Liver (tissue), 9 donors: ENCODE results near the gene BARX2. TPM values are rescaled to one million over a fixed set of nuclear protein-coding genes. Genes with fewer than 3 reads are reported as not detected.

Source experiments
- DNase-seq: peaks from one replicate; pipeline ENCODE4 v3.0.0-alpha.2; 2017; ENCODE audit warnings: low spot score
- H3K27ac ChIP-seq, 2 donors: one replicate each; pipeline ENCODE4 v1.7.0; 2013; ENCODE audit warnings: inconsistent platforms in 2 of 2, low read length in 2 of 2, control low read depth in 1 of 2, low read depth in 1 of 2, mild to moderate bottlenecking in 1 of 2
- H3K27me3 ChIP-seq, 4 donors: one replicate each; pipeline versions ENCODE4 v1.6.1 to v1.7.0; 2013; ENCODE audit warnings: low read length in 3 of 4, inconsistent platforms in 1 of 4, mild to moderate bottlenecking in 1 of 4, moderate library complexity in 1 of 4; ENCODE audit not compliant: control insufficient read depth in 4 of 4, insufficient read depth in 4 of 4
- H3K36me3 ChIP-seq, 4 donors: one replicate each; pipeline versions ENCODE4 v1.6.1 to v1.7.0; 2013; ENCODE audit warnings: low read length in 3 of 4, mild to moderate bottlenecking in 3 of 4, low read depth in 1 of 4, moderate library complexity in 1 of 4; ENCODE audit not compliant: control insufficient read depth in 4 of 4, insufficient read depth in 3 of 4
- H3K4me1 ChIP-seq, 4 donors: one replicate each; pipeline versions ENCODE4 v1.6.1 to v1.7.0; 2013; ENCODE audit warnings: low read length in 3 of 4, mild to moderate bottlenecking in 3 of 4, moderate library complexity in 1 of 4; ENCODE audit not compliant: control insufficient read depth in 4 of 4, insufficient read depth in 4 of 4
- H3K4me3 ChIP-seq, 3 donors: one replicate each; pipeline versions ENCODE4 v1.6.1 to v1.7.0; 2013; ENCODE audit warnings: low read length in 3 of 3, control low read depth in 1 of 3, low read depth in 1 of 3, mild to moderate bottlenecking in 1 of 3
- H3K9ac ChIP-seq, 2 donors: one replicate each; pipeline ENCODE4 v1.7.0; 2013; ENCODE audit warnings: low read length in 2 of 2, mild to moderate bottlenecking in 2 of 2, moderate library complexity in 2 of 2, control low read depth in 1 of 2, low read depth in 1 of 2
- H3K9me3 ChIP-seq, 4 donors: one replicate each; pipeline versions ENCODE4 v1.6.1 to v1.7.0; 2013; ENCODE audit warnings: low read length in 3 of 4; ENCODE audit not compliant: control insufficient read depth in 4 of 4
- ATF3 ChIP-seq: IDR thresholded peaks from 2 replicates; pipeline ENCODE4 v1.6.1; 2016; ENCODE audit warnings: antibody characterized with exemption
- EGR1 ChIP-seq, 2 donors: IDR thresholded peaks; 2 replicates each; pipeline ENCODE4 v1.6.1; 2016 to 2018; ENCODE audit warnings: antibody characterized with exemption in 2 of 2, low read depth in 2 of 2
- FOXA1 ChIP-seq: IDR thresholded peaks from 2 replicates; pipeline ENCODE4 v1.6.1; 2016; ENCODE audit warnings: antibody characterized with exemption
- FOXA2 ChIP-seq: IDR thresholded peaks from 2 replicates; pipeline ENCODE4 v1.6.1; 2016; ENCODE audit warnings: antibody characterized with exemption
- GABPA ChIP-seq, 2 donors: IDR thresholded peaks in 1 of 2; conservative IDR thresholded peaks in 1 of 2; 2 replicates each; pipeline ENCODE4 v1.6.1; 2016; ENCODE audit warnings: antibody characterized with exemption in 2 of 2, mild to moderate bottlenecking in 1 of 2, moderate library complexity in 1 of 2
- MAX ChIP-seq: IDR thresholded peaks from 2 replicates; pipeline ENCODE4 v1.6.1; 2016; ENCODE audit warnings: antibody characterized with exemption
- NR2F2 ChIP-seq: IDR thresholded peaks from 2 replicates; pipeline ENCODE4 v1.6.1; 2016; ENCODE audit warnings: antibody characterized with exemption
- RXRA ChIP-seq, 2 donors: IDR thresholded peaks; 2 replicates each; pipeline ENCODE4 v1.6.1; 2017 to 2018; ENCODE audit warnings: antibody characterized with exemption in 2 of 2, mild to moderate bottlenecking in 1 of 2
- SP1 ChIP-seq: IDR thresholded peaks from 2 replicates; pipeline ENCODE4 v1.6.1; 2018; ENCODE audit warnings: antibody characterized with exemption, mild to moderate bottlenecking
- TAF1 ChIP-seq: conservative IDR thresholded peaks from 2 replicates; pipeline ENCODE4 v1.6.1; 2016; ENCODE audit warnings: antibody characterized with exemption, mild to moderate bottlenecking
- YY1 ChIP-seq: IDR thresholded peaks from 2 replicates; pipeline ENCODE4 v1.6.1; 2016; ENCODE audit warnings: antibody characterized with exemption, mild to moderate bottlenecking
- WGBS: extraction: QIAGEN DNeasy Blood & Tissue Kit; methylation state at CpG from one replicate; pipeline ENCODE4 v1.1.7; 2013; 5-methylcytosine and 5-hydroxymethylcytosine counted together
- polyA plus RNA-seq, 2 donors: library from polyadenylated mRNA; stranded (reverse) in 1 of 2; unstranded in 1 of 2; fragments of 200-250 nt in 1 of 2; fragments of >200 nt in 1 of 2; fragmentation: Nextera tagmentation in 1 of 2; extraction: Ambion mirVana in 1 of 2; gene quantifications; one replicate each; pipeline versions ENCODE4 v1.2.1 to v1.2.3, GENCODE V29; 2013 to 2015
- total RNA-seq, 2 donors: library from RNA; depleted of rRNA; stranded (reverse); fragments of >200 nt; gene quantifications; one replicate each; pipeline ENCODE4 v1.2.3, GENCODE V29; 2014
- TF ChIP-seq, protein P1 (sequence below): fragments of 150-350 bp; IDR thresholded peaks from 2 replicates; pipeline ENCODE4 v1.5.1; 2017; ENCODE audit warnings: improper control_type of control experiment, low read depth, low read length; ENCODE audit not compliant: missing input control
- TF ChIP-seq, protein P2 (sequence below): IDR thresholded peaks from 2 replicates; pipeline ENCODE4 v1.6.1; 2016; ENCODE audit warnings: antibody characterized with exemption
- donor health status: healthy.
- donor health status: healthy.
- donor health status: healthy.
- donor health status: healthy.
- donor health status: healthy.

The BARX2 gene
- total and polyA plus RNA-seq, 4 donors: not detected

DNA sequence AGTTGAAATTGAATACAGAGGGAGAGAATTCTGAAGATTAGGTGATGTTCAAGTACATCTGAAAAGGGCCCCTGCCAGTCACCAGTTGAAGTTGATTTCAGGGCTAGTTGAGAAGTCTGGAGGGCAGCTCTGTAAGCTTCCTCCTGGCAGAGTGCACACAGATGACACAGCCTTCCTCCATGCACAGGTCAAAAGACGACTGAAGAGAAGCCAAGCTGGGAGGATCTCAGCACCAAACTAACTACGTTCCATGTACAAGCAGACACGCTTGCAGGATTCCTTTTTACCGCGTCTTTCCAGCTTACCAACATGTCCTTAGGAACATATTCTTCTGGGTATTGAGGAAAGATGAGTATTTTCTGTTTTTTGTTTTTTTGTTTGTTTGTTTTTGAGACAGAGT is 7.9 kb downstream of the BARX2 start:
- WGBS: 85% methylated on average over 5 of the region's 5 CpGs
- no peak for DNase-seq

GRCh38 chr11:129384415-129384814 is 8.8 kb downstream of the BARX2 start:
- TF ChIP-seq TAF1 (no peak), FOXA1 (no peak), EGR1 (IDR thresholded peaks at IDR 0.05; ENCODE audit: low read depth in 2 of 2) (no peak), RXRA (IDR thresholded peaks at IDR 0.05) (no peak), ATF3 (no peak), FOXA2 (no peak), MAX (no peak), YY1 (no peak), NR2F2 (no peak), SP1 (no peak), GABPA (IDR thresholded peaks at IDR 0.05 in 1 of 2, conservative IDR thresholded peaks at IDR 0.05 in 1 of 2) (no peak)
- TF ChIP-seq, protein P1, sequence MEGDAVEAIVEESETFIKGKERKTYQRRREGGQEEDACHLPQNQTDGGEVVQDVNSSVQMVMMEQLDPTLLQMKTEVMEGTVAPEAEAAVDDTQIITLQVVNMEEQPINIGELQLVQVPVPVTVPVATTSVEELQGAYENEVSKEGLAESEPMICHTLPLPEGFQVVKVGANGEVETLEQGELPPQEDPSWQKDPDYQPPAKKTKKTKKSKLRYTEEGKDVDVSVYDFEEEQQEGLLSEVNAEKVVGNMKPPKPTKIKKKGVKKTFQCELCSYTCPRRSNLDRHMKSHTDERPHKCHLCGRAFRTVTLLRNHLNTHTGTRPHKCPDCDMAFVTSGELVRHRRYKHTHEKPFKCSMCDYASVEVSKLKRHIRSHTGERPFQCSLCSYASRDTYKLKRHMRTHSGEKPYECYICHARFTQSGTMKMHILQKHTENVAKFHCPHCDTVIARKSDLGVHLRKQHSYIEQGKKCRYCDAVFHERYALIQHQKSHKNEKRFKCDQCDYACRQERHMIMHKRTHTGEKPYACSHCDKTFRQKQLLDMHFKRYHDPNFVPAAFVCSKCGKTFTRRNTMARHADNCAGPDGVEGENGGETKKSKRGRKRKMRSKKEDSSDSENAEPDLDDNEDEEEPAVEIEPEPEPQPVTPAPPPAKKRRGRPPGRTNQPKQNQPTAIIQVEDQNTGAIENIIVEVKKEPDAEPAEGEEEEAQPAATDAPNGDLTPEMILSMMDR: no peak
- WGBS: 73% methylated on average over 3 of the region's 3 CpGs
- H3K27ac ChIP-seq: no peak overlapping the region
- no peak for DNase-seq
- H3K4me1 ChIP-seq: peaks cover 0 to 3% (median 0%) of the 10 kb centered on the region in 4 donors
- H3K9me3 ChIP-seq: peaks cover 0 to 3% (median 0%) of the 10 kb centered on the region in 4 donors
- no peaks in the 10 kb centered on the region for H3K36me3 ChIP-seq
- H3K27me3 ChIP-seq: peaks cover 0 to 5% (median 1%) of the 10 kb centered on the region in 4 donors
- H3K9ac ChIP-seq: no peak overlapping the region
- H3K4me3 ChIP-seq: no peak overlapping the region

More for the DNA sequence above, 7.9 kb downstream of the BARX2 start:
- Histone ChIP-seq H3K36me3 (no peaks in the 10 kb centered on the region), H3K27ac (no peak overlapping the region), H3K4me3 (no peak overlapping the region), H3K27me3 (peaks cover 0 to 5% (median 1%) of the 10 kb centered on the region in 4 donors), H3K4me1 (peaks cover 0 to 3% (median 0%) of the 10 kb centered on the region in 4 donors), H3K9me3 (peaks cover 0 to 3% (median 0%) of the 10 kb centered on the region in 4 donors), H3K9ac (no peak overlapping the region)
- no peak for TF ChIP-seq FOXA2

GRCh38 chr11:129385801-129386200 is 10.2 kb downstream of the BARX2 start:
- no peak overlapping the region for H3K4me3 ChIP-seq
- peaks cover 0 to 2% (median 0%) of the 10 kb centered on the region in 4 donors for H3K27me3 ChIP-seq
- H3K9ac ChIP-seq: no peak overlapping the region
- 75% methylated on average over 2 of the region's 2 CpGs for WGBS
- H3K9me3 ChIP-seq: peaks cover 0 to 3% (median 0%) of the 10 kb centered on the region in 4 donors
- H3K27ac ChIP-seq: no peak overlapping the region
- TF ChIP-seq, protein P2, sequence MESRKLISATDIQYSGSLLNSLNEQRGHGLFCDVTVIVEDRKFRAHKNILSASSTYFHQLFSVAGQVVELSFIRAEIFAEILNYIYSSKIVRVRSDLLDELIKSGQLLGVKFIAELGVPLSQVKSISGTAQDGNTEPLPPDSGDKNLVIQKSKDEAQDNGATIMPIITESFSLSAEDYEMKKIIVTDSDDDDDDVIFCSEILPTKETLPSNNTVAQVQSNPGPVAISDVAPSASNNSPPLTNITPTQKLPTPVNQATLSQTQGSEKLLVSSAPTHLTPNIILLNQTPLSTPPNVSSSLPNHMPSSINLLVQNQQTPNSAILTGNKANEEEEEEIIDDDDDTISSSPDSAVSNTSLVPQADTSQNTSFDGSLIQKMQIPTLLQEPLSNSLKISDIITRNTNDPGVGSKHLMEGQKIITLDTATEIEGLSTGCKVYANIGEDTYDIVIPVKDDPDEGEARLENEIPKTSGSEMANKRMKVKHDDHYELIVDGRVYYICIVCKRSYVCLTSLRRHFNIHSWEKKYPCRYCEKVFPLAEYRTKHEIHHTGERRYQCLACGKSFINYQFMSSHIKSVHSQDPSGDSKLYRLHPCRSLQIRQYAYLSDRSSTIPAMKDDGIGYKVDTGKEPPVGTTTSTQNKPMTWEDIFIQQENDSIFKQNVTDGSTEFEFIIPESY: no peak
- TF ChIP-seq FOXA1 (no peak), SP1 (no peak), EGR1 (IDR thresholded peaks at IDR 0.05; ENCODE audit: low read depth in 2 of 2) (no peak), MAX (no peak), NR2F2 (no peak), ATF3 (no peak), YY1 (no peak), GABPA (IDR thresholded peaks at IDR 0.05 in 1 of 2, conservative IDR thresholded peaks at IDR 0.05 in 1 of 2) (no peak)
- no peaks in the 10 kb centered on the region for H3K36me3 ChIP-seq
- no peak for DNase-seq
- peaks cover 0 to 3% (median 0%) of the 10 kb centered on the region in 4 donors for H3K4me1 ChIP-seq
